HepG2 (cell line): ENCODE data around the gene HRC. TPM values are rescaled to one million over a fixed set of nuclear protein-coding genes. Genes with fewer than 3 reads are reported as not detected.

Experiments
- BORCS8-MEF2B ChIP-seq: sonication (generic); formaldehyde crosslinking; IDR thresholded peaks from 2 replicates; pipeline ENCODE4 v1.8.0; 2022; ENCODE audit warnings: mild to moderate bottlenecking, missing genetic modification reagents
- FOXJ3 ChIP-seq: sonication (generic); formaldehyde crosslinking; IDR thresholded peaks from 2 replicates; pipeline ENCODE4 v1.4.0; 2020; ENCODE audit warnings: missing genetic modification reagents, mild to moderate bottlenecking, borderline replicate concordance
- HNRNPK ChIP-seq: fragments of 200-400 bp; formaldehyde crosslinking; IDR thresholded peaks from 2 replicates; pipeline ENCODE4 v1.6.1; 2018; ENCODE audit warnings: low read length, low read depth, moderate library complexity, mild to moderate bottlenecking; ENCODE audit not compliant: poor library complexity, severe bottlenecking
- KLF16 ChIP-seq, 2 experiments: sonication (generic) in 1 of 2; formaldehyde crosslinking in 1 of 2; IDR thresholded peaks; 2 replicates each; pipeline versions ENCODE4 v1.6.1 to v1.8.0; 2016 to 2023; ENCODE audit warnings: missing genetic modification reagents in 2 of 2, missing compliant biosample characterization in 1 of 2
- MIER3 ChIP-seq: IDR thresholded peaks from 2 replicates; pipeline ENCODE4 v1.6.1; 2016; ENCODE audit warnings: missing compliant biosample characterization, borderline replicate concordance
- POGZ ChIP-seq: sonication (generic); formaldehyde crosslinking; IDR thresholded peaks from 2 replicates; pipeline ENCODE4 v1.4.0; 2020; ENCODE audit warnings: mild to moderate bottlenecking, missing genetic modification reagents
- SIX1 ChIP-seq: sonication (generic); formaldehyde crosslinking; IDR thresholded peaks from 2 replicates; pipeline ENCODE4 v1.4.0; 2020; ENCODE audit warnings: missing genetic modification reagents, borderline replicate concordance
- SP4 ChIP-seq: sonication (generic); formaldehyde crosslinking; IDR thresholded peaks from 2 replicates; pipeline ENCODE4 v1.8.1; 2023; ENCODE audit warnings: mild to moderate bottlenecking, missing genetic modification reagents
- STAT5B ChIP-seq: sonication (generic); formaldehyde crosslinking; IDR thresholded peaks from 2 replicates; pipeline ENCODE4 v1.4.0; 2020; ENCODE audit warnings: missing genetic modification reagents
- TFAP4 ChIP-seq: sonication (generic); IDR thresholded peaks from 2 replicates; pipeline ENCODE4 v1.6.1; 2016; ENCODE audit warnings: low read depth, borderline replicate concordance
- ZBTB21 ChIP-seq: sonication (generic); formaldehyde crosslinking; IDR thresholded peaks from 2 replicates; pipeline ENCODE4 v1.4.0; 2020; ENCODE audit warnings: missing genetic modification reagents
- ZFP62 ChIP-seq: sonication (generic); formaldehyde crosslinking; IDR thresholded peaks from 2 replicates; pipeline ENCODE4 v1.4.0; 2020; ENCODE audit warnings: missing genetic modification reagents
- ZMYM2 ChIP-seq: sonication (generic); formaldehyde crosslinking; IDR thresholded peaks from 2 replicates; pipeline ENCODE4 v1.8.0; 2022; ENCODE audit warnings: mild to moderate bottlenecking, missing genetic modification reagents
- ZNF484 ChIP-seq: sonication (generic); formaldehyde crosslinking; IDR thresholded peaks from 2 replicates; pipeline ENCODE4 v1.5.1; 2020; ENCODE audit warnings: mild to moderate bottlenecking, low read depth, missing genetic modification reagents, borderline replicate concordance
- ZNF513 ChIP-seq: sonication (generic); formaldehyde crosslinking; conservative IDR thresholded peaks from 2 replicates; pipeline ENCODE4 v1.5.0; 2020; ENCODE audit warnings: missing genetic modification reagents
- ZNF709 ChIP-seq: sonication (generic); formaldehyde crosslinking; IDR thresholded peaks from 2 replicates; pipeline ENCODE4 v1.5.0; 2020; ENCODE audit warnings: mild to moderate bottlenecking, missing genetic modification reagents
- ZNF782 ChIP-seq: sonication (generic); formaldehyde crosslinking; IDR thresholded peaks from 2 replicates; pipeline ENCODE4 v1.4.0; 2020; ENCODE audit warnings: missing genetic modification reagents, mild to moderate bottlenecking, borderline replicate concordance
- polyA plus RNA-seq, 8 experiments: library from polyadenylated mRNA; depleted of rRNA in 3 of 8; stranded (reverse) in 7 of 8; unstranded in 1 of 8; fragments of >200 nt; fragmentation: Illumina TruSeq in 4 of 8; extraction: Trizol in 4 of 8; gene quantifications; 2 replicates each; pipeline versions ENCODE4 v1.2.1 to v1.2.3, GENCODE V29; 2011 to 2016; ENCODE audit warnings: low read depth in 4 of 8, missing spikeins in 1 of 8, mixed read lengths in 1 of 8; ENCODE audit not compliant: insufficient read depth in 1 of 8
- total RNA-seq, 5 experiments: library from RNA; depleted of rRNA; stranded (reverse); fragments of >200 nt; fragmentation: Illumina TruSeq; extraction: Trizol; gene quantifications; 2 replicates each; pipeline ENCODE4 v1.2.3, GENCODE V29; 2016; ENCODE audit warnings: low read depth in 1 of 5
- TF ChIP-seq, protein P1 (sequence below): sonication (generic); formaldehyde crosslinking; IDR thresholded peaks from 2 replicates; pipeline ENCODE4 v1.8.1; 2022; ENCODE audit warnings: low read depth, mild to moderate bottlenecking, missing genetic modification reagents

HRC gene
- total and polyA plus RNA-seq, 2 of the 13 experiments (the other 11 are each of a cell fraction or from before 2014, with no cell fraction given) = 3.6 to 15.4 TPM

DNA sequence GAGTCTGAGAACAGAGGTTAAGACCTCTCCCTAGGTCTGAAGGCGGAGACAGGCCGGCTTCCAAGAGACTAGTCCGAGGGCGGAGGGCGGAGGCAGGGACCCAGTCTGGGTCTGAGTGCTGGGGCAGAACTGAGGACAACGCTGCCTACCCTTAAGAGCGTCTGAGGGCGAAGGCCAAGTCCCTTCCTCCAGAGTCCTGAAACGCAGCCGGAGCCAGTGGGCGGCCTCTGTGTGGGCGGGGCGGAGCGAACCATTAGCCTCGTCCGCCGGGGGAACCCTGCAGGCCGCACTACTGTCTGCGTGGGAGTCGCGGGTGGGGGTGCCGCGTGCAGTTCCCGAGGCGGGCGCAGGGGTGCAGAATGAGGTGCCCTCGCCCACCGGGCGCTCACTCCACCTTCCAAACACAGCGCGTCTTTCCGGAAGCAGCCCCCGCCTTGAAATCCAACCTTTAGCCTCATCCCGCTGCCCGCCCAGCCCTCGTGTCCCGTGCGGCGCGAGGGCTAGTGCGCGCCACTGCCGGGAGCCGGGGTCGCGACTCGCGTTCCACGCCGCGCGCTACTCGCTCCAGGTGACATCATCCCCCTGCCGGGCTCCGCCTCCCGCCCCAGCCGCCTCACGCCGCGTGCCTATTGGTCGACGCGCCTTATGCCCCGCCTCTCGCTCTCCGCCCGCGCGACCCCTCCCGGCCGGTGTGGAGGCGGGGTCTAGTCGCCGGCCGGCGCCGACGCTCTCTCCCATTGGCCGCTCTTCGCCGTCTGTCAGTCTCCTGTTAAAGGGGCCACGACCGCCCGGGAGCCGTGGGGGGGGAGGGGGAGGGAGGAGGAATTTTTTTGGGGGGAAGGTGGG, 36.4 kb downstream of the HRC start, which contains the start of gene C19orf73 (continued):
- TF ChIP-seq SIX1 (CRISPR knock-in tag) (no peak), ZNF484 (CRISPR knock-in tag) (no peak), BORCS8-MEF2B (CRISPR knock-in tag) (peak; percentile 67; the same call in 1 of the 2 replicates), ZFP62 (CRISPR knock-in tag) (no peak), STAT5B (CRISPR knock-in tag) (no peak), POGZ (CRISPR knock-in tag) (no peak), SP4 (CRISPR knock-in tag) (peak; percentile 94), ZNF782 (CRISPR knock-in tag) (peak; percentile 87; the same call in 1 of the 2 replicates), ZMYM2 (CRISPR knock-in tag) (peak; percentile 69; the same call in 1 of the 2 replicates), FOXJ3 (CRISPR knock-in tag) (no peak), ZNF513 (no peak), ZNF709 (CRISPR knock-in tag) (peak; percentile 93; the same call in 1 of the 2 replicates), HNRNPK (peak; percentile 96), KLF16 (CRISPR knock-in tag; IDR thresholded peaks at IDR 0.05) (peak in 1 of 2 experiments; percentile 63; a peak in 1 of 4 replicates), TFAP4 (peak; percentile 37; the same call in 1 of the 2 replicates), ZBTB21 (CRISPR knock-in tag) (peak; percentile 33; the same call in 1 of the 2 replicates), MIER3 (CRISPR knock-in tag) (no peak)
- TF ChIP-seq, protein P1, sequence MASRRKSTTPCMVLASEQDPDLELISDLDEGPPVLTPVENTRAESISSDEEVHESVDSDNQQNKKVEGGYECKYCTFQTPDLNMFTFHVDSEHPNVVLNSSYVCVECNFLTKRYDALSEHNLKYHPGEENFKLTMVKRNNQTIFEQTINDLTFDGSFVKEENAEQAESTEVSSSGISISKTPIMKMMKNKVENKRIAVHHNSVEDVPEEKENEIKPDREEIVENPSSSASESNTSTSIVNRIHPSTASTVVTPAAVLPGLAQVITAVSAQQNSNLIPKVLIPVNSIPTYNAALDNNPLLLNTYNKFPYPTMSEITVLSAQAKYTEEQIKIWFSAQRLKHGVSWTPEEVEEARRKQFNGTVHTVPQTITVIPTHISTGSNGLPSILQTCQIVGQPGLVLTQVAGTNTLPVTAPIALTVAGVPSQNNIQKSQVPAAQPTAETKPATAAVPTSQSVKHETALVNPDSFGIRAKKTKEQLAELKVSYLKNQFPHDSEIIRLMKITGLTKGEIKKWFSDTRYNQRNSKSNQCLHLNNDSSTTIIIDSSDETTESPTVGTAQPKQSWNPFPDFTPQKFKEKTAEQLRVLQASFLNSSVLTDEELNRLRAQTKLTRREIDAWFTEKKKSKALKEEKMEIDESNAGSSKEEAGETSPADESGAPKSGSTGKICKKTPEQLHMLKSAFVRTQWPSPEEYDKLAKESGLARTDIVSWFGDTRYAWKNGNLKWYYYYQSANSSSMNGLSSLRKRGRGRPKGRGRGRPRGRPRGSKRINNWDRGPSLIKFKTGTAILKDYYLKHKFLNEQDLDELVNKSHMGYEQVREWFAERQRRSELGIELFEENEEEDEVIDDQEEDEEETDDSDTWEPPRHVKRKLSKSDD (CRISPR knock-in tag) = peak; percentile 89
